ENCODE results near the gene CEP162.
"Not testable (repeated sequence)": the region's sequence is repeated elsewhere in the genome, so short reads cannot be mapped to it uniquely, and the experiment has no call there.

CEP162 gene

DNA sequence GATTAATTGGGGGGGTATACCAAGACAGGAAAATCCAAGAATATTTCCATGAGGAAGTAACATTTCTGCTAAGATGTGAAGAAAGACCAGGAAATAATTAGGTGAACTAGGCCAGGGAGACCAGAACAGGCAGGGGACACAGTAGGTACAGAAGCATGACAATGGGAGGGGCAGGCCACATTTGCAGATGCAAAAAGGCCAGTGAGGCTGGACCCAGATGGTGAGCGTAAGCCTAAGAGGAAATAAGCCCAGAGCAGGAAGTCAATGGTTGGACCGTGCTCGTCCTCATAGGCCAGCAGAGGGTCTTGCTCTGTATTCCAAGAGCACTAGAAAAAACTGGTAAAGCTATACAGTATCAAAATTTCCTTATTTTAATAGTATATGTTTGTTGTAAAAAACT, 9.4 kb downstream of the CEP162 start:
- Histone ChIP-seq H3K36me3 (ENCODE audit: control insufficient read depth, insufficient read depth, low read length) (no peaks in the 10 kb centered on the region), H3K4me3 (ENCODE audit: low read length) (no peak overlapping the region), H3K9ac (ENCODE audit: low read length) (no peak overlapping the region), H3K4me1 (ENCODE audit: control insufficient read depth, insufficient read depth, low read length) (no peaks in the 10 kb centered on the region), H3K27ac (ENCODE audit: low read depth, low read length) (no peak overlapping the region), H3K27me3 (ENCODE audit: control insufficient read depth, insufficient read depth, low read length) (no peaks in the 10 kb centered on the region)

GRCh38 chr6:84213217-84213616, 14.2 kb downstream of the CEP162 start:
- no peaks in the 10 kb centered on the region for H3K36me3 ChIP-seq (ENCODE audit: control insufficient read depth, insufficient read depth, low read length)
- H3K4me3 ChIP-seq (ENCODE audit: low read length): no peak overlapping the region

GRCh38 chr6:84204011-84204410, 23.4 kb downstream of the CEP162 start:
- Histone ChIP-seq H3K4me1 (ENCODE audit: control insufficient read depth, insufficient read depth, low read length) (no peaks in the 10 kb centered on the region), H3K4me3 (ENCODE audit: low read length) (no peak overlapping the region), H3K27ac (ENCODE audit: low read depth, low read length) (no peak overlapping the region), H3K9ac (ENCODE audit: low read length) (no peak overlapping the region), H3K27me3 (ENCODE audit: control insufficient read depth, insufficient read depth, low read length) (no peaks in the 10 kb centered on the region), H3K36me3 (ENCODE audit: control insufficient read depth, insufficient read depth, low read length) (no peaks in the 10 kb centered on the region)

More at GRCh38 chr6:84213217-84213616, 14.2 kb downstream of the CEP162 start:
- no peak overlapping the region for H3K27ac ChIP-seq (ENCODE audit: low read depth, low read length)
- no peaks in the 10 kb centered on the region for H3K4me1 ChIP-seq (ENCODE audit: control insufficient read depth, insufficient read depth, low read length)
- no peak overlapping the region for H3K9ac ChIP-seq (ENCODE audit: low read length)
- H3K27me3 ChIP-seq (ENCODE audit: control insufficient read depth, insufficient read depth, low read length): no peaks in the 10 kb centered on the region

- H3K9ac ChIP-seq (ENCODE audit: low read length); H3K4me1 ChIP-seq (ENCODE audit: control insufficient read depth, insufficient read depth, low read length); H3K36me3 ChIP-seq (ENCODE audit: control insufficient read depth, insufficient read depth, low read length); H3K27me3 ChIP-seq (ENCODE audit: control insufficient read depth, insufficient read depth, low read length); H3K27ac ChIP-seq (ENCODE audit: low read depth, low read length); H3K4me3 ChIP-seq (ENCODE audit: low read length): not testable (repeated sequence)
Observed at GRCh38 chr6:84199987-84200386, 27.5 kb downstream of the CEP162 start.

- Histone ChIP-seq H3K4me3 (ENCODE audit: low read length) (no peak overlapping the region), H3K27me3 (ENCODE audit: control insufficient read depth, insufficient read depth, low read length) (no peaks in the 10 kb centered on the region), H3K36me3 (ENCODE audit: control insufficient read depth, insufficient read depth, low read length) (peaks cover 4% of the 10 kb centered on the region), H3K4me1 (ENCODE audit: control insufficient read depth, insufficient read depth, low read length) (no peaks in the 10 kb centered on the region), H3K9ac (ENCODE audit: low read length) (no peak overlapping the region), H3K27ac (ENCODE audit: low read depth, low read length) (no peak overlapping the region)
Observed at GRCh38 chr6:84197708-84198107, 29.7 kb downstream of the CEP162 start.

DNA sequence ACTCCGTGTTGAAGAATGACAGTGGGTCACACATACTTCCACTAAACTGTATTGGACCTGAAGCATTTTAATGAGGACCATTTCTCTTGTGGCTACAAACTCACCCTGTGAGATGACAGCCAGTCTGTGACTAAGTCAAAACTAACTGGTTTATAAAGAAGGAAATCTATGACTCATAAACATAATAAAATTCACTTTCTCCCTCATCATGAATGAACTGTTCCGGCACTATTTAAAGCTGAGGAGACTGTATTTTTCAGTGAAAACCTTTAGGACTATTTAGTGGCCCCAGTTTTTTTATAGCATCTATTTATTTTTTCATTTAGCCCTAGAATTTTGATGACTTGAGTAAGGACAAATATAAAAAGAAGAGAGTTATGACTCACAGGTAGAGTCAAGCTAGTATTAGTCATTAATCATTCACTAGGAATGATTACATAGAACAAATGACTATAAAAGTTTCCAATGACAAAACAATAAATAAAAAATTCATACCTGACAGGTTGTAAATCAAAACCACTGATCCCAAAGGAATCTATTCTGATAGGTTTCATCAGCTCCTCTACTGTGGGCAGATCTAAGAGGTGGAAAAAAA, 34.2 kb downstream of the CEP162 start:
- H3K36me3 ChIP-seq (ENCODE audit: control insufficient read depth, insufficient read depth, low read length): peaks cover 13% of the 10 kb centered on the region
- no peak overlapping the region for H3K4me3 ChIP-seq (ENCODE audit: low read length)
- no peak overlapping the region for H3K9ac ChIP-seq (ENCODE audit: low read length)
- no peaks in the 10 kb centered on the region for H3K4me1 ChIP-seq (ENCODE audit: control insufficient read depth, insufficient read depth, low read length)
- no peaks in the 10 kb centered on the region for H3K27me3 ChIP-seq (ENCODE audit: control insufficient read depth, insufficient read depth, low read length)
- no peak overlapping the region for H3K27ac ChIP-seq (ENCODE audit: low read depth, low read length)

- H3K4me3 ChIP-seq (ENCODE audit: low read length): no peak overlapping the region
- H3K27ac ChIP-seq (ENCODE audit: low read depth, low read length): no peak overlapping the region
- H3K27me3 ChIP-seq (ENCODE audit: control insufficient read depth, insufficient read depth, low read length): no peaks in the 10 kb centered on the region
- peaks cover 13% of the 10 kb centered on the region for H3K36me3 ChIP-seq (ENCODE audit: control insufficient read depth, insufficient read depth, low read length)
- H3K9ac ChIP-seq (ENCODE audit: low read length): no peak overlapping the region
- no peaks in the 10 kb centered on the region for H3K4me1 ChIP-seq (ENCODE audit: control insufficient read depth, insufficient read depth, low read length)
Observed at GRCh38 chr6:84191802-84192201, 35.6 kb downstream of the CEP162 start.

- not testable (repeated sequence) for H3K27ac ChIP-seq (ENCODE audit: low read depth, low read length); H3K9ac ChIP-seq (ENCODE audit: low read length); H3K27me3 ChIP-seq (ENCODE audit: control insufficient read depth, insufficient read depth, low read length); H3K4me3 ChIP-seq (ENCODE audit: low read length); H3K4me1 ChIP-seq (ENCODE audit: control insufficient read depth, insufficient read depth, low read length)
- peaks cover 13% of the 10 kb centered on the region for H3K36me3 ChIP-seq (ENCODE audit: control insufficient read depth, insufficient read depth, low read length)
Observed at GRCh38 chr6:84189356-84189755, 38.1 kb downstream of the CEP162 start.

DNA sequence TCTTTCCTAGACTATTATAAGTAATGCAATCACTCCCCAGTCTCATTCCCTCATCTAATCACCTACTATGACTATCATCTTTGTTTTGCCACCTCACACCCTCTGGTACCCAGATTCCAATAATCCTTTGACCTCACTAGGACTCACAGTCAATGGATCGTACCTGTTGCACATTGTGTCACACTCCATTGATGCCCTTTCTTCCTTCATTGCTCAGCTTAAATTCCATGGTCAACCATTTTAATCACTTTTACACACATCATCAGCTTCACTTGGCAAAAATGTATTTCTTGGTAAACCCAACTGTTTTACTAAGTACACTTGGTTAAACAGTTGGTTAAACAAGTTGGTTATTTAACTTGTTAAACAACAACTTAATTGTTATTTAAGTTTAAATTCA, 44.0 kb downstream of the CEP162 start:
- H3K9ac ChIP-seq (ENCODE audit: low read length): no peak overlapping the region
- no peaks in the 10 kb centered on the region for H3K4me1 ChIP-seq (ENCODE audit: control insufficient read depth, insufficient read depth, low read length)
- no peak overlapping the region for H3K4me3 ChIP-seq (ENCODE audit: low read length)
- H3K27me3 ChIP-seq (ENCODE audit: control insufficient read depth, insufficient read depth, low read length): no peaks in the 10 kb centered on the region
- peaks cover 3% of the 10 kb centered on the region for H3K36me3 ChIP-seq (ENCODE audit: control insufficient read depth, insufficient read depth, low read length)
- no peak overlapping the region for H3K27ac ChIP-seq (ENCODE audit: low read depth, low read length)

DNA sequence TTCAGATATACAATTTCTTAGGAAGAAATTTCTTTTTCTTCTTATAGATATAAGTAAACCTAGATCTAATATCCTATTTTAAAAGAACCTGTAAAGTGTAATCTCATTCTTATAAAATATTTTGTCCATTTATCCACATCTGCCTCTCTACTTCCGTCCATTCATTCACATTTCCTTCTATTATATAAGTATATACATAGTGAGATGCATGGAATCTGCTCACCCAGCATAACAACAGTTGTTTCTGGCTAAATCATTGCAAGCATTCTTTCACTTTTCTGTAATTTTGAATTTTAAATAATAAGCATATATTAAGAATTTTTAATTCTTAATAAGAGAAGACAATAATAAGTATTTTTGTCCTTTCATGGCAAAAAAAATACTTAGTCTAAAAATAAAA, 45.4 kb downstream of the CEP162 start:
- Histone ChIP-seq H3K4me1 (ENCODE audit: control insufficient read depth, insufficient read depth, low read length) (no peaks in the 10 kb centered on the region), H3K9ac (ENCODE audit: low read length) (no peak overlapping the region), H3K27me3 (ENCODE audit: control insufficient read depth, insufficient read depth, low read length) (no peaks in the 10 kb centered on the region), H3K36me3 (ENCODE audit: control insufficient read depth, insufficient read depth, low read length) (peaks cover 3% of the 10 kb centered on the region), H3K4me3 (ENCODE audit: low read length) (no peak overlapping the region), H3K27ac (ENCODE audit: low read depth, low read length) (no peak overlapping the region)

DNA sequence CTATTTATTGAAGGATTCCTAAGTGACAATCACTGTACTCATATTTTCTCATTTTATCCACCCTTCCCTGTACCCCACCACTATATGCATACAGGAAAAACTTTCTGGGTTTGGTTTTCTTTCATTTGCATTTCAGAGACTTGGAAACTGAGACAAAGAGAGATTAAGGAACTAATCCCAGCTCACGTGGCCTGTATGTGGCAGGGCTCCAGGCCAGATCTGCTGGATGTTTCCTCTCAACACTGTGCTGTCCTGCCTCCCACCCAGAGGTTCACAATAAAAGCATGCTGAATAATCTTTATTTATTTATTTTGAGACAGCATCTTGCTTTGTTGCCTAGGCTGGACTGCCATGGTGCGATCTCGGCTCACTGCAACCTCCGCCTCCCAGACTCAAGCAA, 50.2 kb downstream of the CEP162 start:
- H3K36me3 ChIP-seq (ENCODE audit: control insufficient read depth, insufficient read depth, low read length): no peaks in the 10 kb centered on the region
- no peaks in the 10 kb centered on the region for H3K27me3 ChIP-seq (ENCODE audit: control insufficient read depth, insufficient read depth, low read length)
- no peak overlapping the region for H3K27ac ChIP-seq (ENCODE audit: low read depth, low read length)
- H3K4me3 ChIP-seq (ENCODE audit: low read length): no peak overlapping the region
- no peak overlapping the region for H3K9ac ChIP-seq (ENCODE audit: low read length)
- no peaks in the 10 kb centered on the region for H3K4me1 ChIP-seq (ENCODE audit: control insufficient read depth, insufficient read depth, low read length)

GRCh38 chr6:84172574-84172973, 54.9 kb downstream of the CEP162 start:
- H3K36me3 ChIP-seq (ENCODE audit: control insufficient read depth, insufficient read depth, low read length): no peaks in the 10 kb centered on the region
- no peak overlapping the region for H3K27ac ChIP-seq (ENCODE audit: low read depth, low read length)
- no peak overlapping the region for H3K9ac ChIP-seq (ENCODE audit: low read length)
- no peaks in the 10 kb centered on the region for H3K4me1 ChIP-seq (ENCODE audit: control insufficient read depth, insufficient read depth, low read length)
- H3K4me3 ChIP-seq (ENCODE audit: low read length): no peak overlapping the region
- H3K27me3 ChIP-seq (ENCODE audit: control insufficient read depth, insufficient read depth, low read length): no peaks in the 10 kb centered on the region

- H3K4me1 ChIP-seq (ENCODE audit: control insufficient read depth, insufficient read depth, low read length): no peaks in the 10 kb centered on the region
- H3K4me3 ChIP-seq (ENCODE audit: low read length): no peak overlapping the region
- no peaks in the 10 kb centered on the region for H3K27me3 ChIP-seq (ENCODE audit: control insufficient read depth, insufficient read depth, low read length)
Observed at GRCh38 chr6:84172080-84172479, 55.4 kb downstream of the CEP162 start.

More at GRCh38 chr6:84172080-84172479, 55.4 kb downstream of the CEP162 start:
- Histone ChIP-seq H3K27ac (ENCODE audit: low read depth, low read length) (no peak overlapping the region), H3K36me3 (ENCODE audit: control insufficient read depth, insufficient read depth, low read length) (no peaks in the 10 kb centered on the region), H3K9ac (ENCODE audit: low read length) (no peak overlapping the region)
